HEK293T (cell line): ENCODE data around the gene C9orf152.
A peak's percentile ranks its signal among the peaks of the same experiment; 100 is the strongest.

Experiments
- ARNT ChIP-seq: fragments of 450-650 bp; IDR thresholded peaks from 2 replicates; pipeline ENCODE4 v1.6.1; 2017; ENCODE audit warnings: mild to moderate bottlenecking
- BHLHE40 ChIP-seq: fragments of 450-650 bp; IDR thresholded peaks from 2 replicates; pipeline ENCODE4 v1.6.1; 2016; ENCODE audit warnings: mild to moderate bottlenecking, moderate library complexity, borderline replicate concordance
- ELF4 ChIP-seq: fragments of 450-650 bp; IDR thresholded peaks from 2 replicates; pipeline ENCODE4 v1.6.1; 2017; ENCODE audit warnings: antibody characterized with exemption
- FOXA1 ChIP-seq: fragments of 450-650 bp; IDR thresholded peaks from 2 replicates; pipeline ENCODE4 v1.6.1; 2016; ENCODE audit warnings: mild to moderate bottlenecking
- FOXK2 ChIP-seq: fragments of 450-650 bp; IDR thresholded peaks from 2 replicates; pipeline ENCODE4 v1.6.1; 2016; ENCODE audit warnings: mild to moderate bottlenecking
- FOXM1 ChIP-seq: fragments of 450-650 bp; IDR thresholded peaks from 2 replicates; pipeline ENCODE4 v1.6.1; 2017; ENCODE audit warnings: mild to moderate bottlenecking, borderline replicate concordance
- HDGF ChIP-seq: fragments of 450-650 bp; IDR thresholded peaks from 2 replicates; pipeline ENCODE4 v1.6.1; 2017; ENCODE audit warnings: antibody characterized with exemption, borderline replicate concordance
- NFRKB ChIP-seq: fragments of 450-650 bp; IDR thresholded peaks from 2 replicates; pipeline ENCODE4 v1.6.1; 2016; ENCODE audit warnings: mild to moderate bottlenecking, moderate library complexity
- SP1 ChIP-seq: fragments of 450-650 bp; IDR thresholded peaks from 2 replicates; pipeline ENCODE4 v1.6.1; 2017
- SUZ12 ChIP-seq: fragments of 450-650 bp; IDR thresholded peaks from 2 replicates; pipeline ENCODE4 v1.6.1; 2016; ENCODE audit warnings: mild to moderate bottlenecking
- TARDBP ChIP-seq: fragments of 450-650 bp; IDR thresholded peaks from 2 replicates; pipeline ENCODE4 v1.6.1; 2016
- ZNF384 ChIP-seq: fragments of 450-650 bp; IDR thresholded peaks from 2 replicates; pipeline ENCODE4 v1.6.1; 2016

GRCh38 chr9:110256380-110257096 lies 48.6 kb upstream of the C9orf152 start, which contains the start of gene TXN:
- TF ChIP-seq TARDBP (no peak), BHLHE40 (no peak), FOXM1 (no peak), NFRKB (no peak), FOXA1 (no peak), FOXK2 (no peak), SP1 (no peak), ELF4 (peak; percentile 59), HDGF (no peak), SUZ12 (no peak), ARNT (peak; percentile 56; the same call in 1 of the 2 replicates), ZNF384 (no peak)
